IPS-15b (cell line): ENCODE data around the gene PRDM16.

Source experiments
- H3K27me3 ChIP-seq: one replicate; pipeline ENCODE4 v1.6.1; 2013; ENCODE audit warnings: low read length; ENCODE audit not compliant: control insufficient read depth, insufficient read depth
- H3K36me3 ChIP-seq: one replicate; pipeline ENCODE4 v1.6.1; 2013; ENCODE audit warnings: low read length; ENCODE audit not compliant: control insufficient read depth, insufficient read depth
- H3K4me1 ChIP-seq: one replicate; pipeline ENCODE4 v1.6.1; 2013; ENCODE audit warnings: mild to moderate bottlenecking, low read length; ENCODE audit not compliant: control insufficient read depth, insufficient read depth
- H3K4me3 ChIP-seq: one replicate; pipeline ENCODE4 v1.5.1; 2013; ENCODE audit warnings: low read depth, low read length
- H3K9ac ChIP-seq: one replicate; pipeline ENCODE4 v1.6.1; 2013; ENCODE audit warnings: low read depth, mild to moderate bottlenecking, low read length
- H3K9me3 ChIP-seq: one replicate; pipeline ENCODE4 v1.6.1; 2013; ENCODE audit warnings: mild to moderate bottlenecking, low read length; ENCODE audit not compliant: control insufficient read depth, insufficient read depth

Gene PRDM16

GRCh38 chr1:3119725-3120124 is 50.7 kb downstream of the PRDM16 start:
- Histone ChIP-seq H3K36me3 (no peaks in the 10 kb centered on the region), H3K4me3 (no peak overlapping the region), H3K27me3 (no peaks in the 10 kb centered on the region), H3K9ac (no peak overlapping the region), H3K9me3 (no peaks in the 10 kb centered on the region), H3K4me1 (no peaks in the 10 kb centered on the region)

DNA sequence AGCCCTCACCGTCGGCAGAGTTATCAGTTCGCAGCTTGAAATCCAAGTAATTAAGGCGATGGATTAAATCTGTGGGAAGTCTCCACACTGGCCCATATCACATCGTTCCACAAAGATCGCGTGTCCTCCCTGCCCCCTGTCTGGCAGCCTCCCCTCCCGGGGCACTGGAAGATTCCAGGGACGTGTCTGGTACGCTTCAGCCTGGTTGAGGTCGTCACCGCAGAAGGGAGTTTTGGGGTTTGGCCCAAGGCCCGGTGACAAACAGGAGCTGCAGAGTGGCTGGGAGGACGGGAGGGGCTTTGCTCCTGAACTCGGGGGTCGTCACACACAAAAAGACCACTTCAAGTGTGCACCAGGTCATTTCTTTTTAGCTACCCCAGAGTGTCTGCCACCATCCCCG is 51.1 kb downstream of the PRDM16 start:
- Histone ChIP-seq H3K36me3 (no peaks in the 10 kb centered on the region), H3K4me1 (no peaks in the 10 kb centered on the region), H3K9me3 (no peaks in the 10 kb centered on the region), H3K4me3 (no peak overlapping the region), H3K9ac (no peak overlapping the region), H3K27me3 (no peaks in the 10 kb centered on the region)

DNA sequence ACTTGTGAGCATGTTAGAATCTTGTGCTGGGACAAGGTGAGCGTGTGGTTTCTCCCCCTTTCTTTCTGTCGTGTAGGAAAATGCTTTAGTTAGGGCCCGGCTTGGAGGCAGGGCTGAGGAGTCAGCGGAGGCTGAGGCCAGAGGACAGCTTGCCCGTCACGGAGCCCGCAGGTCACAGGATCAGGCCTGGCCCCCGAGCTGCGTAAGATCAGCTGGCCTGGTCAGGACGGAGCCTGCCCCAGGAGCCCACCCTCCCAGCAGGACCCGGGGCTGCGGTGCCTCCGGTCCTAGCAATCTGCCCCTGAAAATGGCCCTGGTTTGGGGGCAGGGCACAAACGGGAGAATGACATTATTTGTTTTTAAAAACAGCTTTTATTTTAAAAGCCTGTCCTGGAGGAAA is 52.0 kb downstream of the PRDM16 start:
- Histone ChIP-seq H3K4me3 (no peak overlapping the region), H3K9me3 (no peaks in the 10 kb centered on the region), H3K4me1 (no peaks in the 10 kb centered on the region), H3K9ac (no peak overlapping the region), H3K36me3 (no peaks in the 10 kb centered on the region), H3K27me3 (no peaks in the 10 kb centered on the region)

GRCh38 chr1:3121401-3122210 is 52.6 kb downstream of the PRDM16 start:
- H3K4me1 ChIP-seq: no peaks in the 10 kb centered on the region
- H3K27me3 ChIP-seq: no peaks in the 10 kb centered on the region
- no peaks in the 10 kb centered on the region for H3K9me3 ChIP-seq
- no peak overlapping the region for H3K9ac ChIP-seq
- no peaks in the 10 kb centered on the region for H3K36me3 ChIP-seq
- H3K4me3 ChIP-seq: no peak overlapping the region

GRCh38 chr1:3122311-3122710 is 53.3 kb downstream of the PRDM16 start:
- Histone ChIP-seq H3K4me3 (no peak overlapping the region), H3K36me3 (no peaks in the 10 kb centered on the region)

DNA sequence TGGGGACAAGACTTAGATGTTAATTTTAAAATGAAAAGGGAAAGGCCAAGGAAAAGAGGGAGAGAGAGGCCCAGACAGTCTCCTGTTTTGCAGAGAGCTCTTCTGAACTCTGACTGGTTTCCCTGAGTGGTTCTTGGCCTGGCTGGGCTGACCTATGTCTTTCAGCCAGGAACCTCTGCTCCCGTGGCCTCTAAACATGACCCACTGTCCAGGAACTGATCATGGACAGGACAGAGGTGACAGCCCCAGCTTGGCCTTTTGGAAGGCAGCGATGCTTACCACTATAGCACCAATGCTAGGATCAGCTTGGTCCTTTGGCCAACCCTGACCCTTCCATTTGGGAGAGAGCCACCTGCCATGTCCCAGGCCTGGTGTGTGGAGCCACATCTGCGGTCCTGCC is 55.2 kb downstream of the PRDM16 start:
- no peaks in the 10 kb centered on the region for H3K4me1 ChIP-seq
- no peak overlapping the region for H3K9ac ChIP-seq
- H3K36me3 ChIP-seq: no peaks in the 10 kb centered on the region
- no peak overlapping the region for H3K4me3 ChIP-seq
- no peaks in the 10 kb centered on the region for H3K27me3 ChIP-seq
- no peaks in the 10 kb centered on the region for H3K9me3 ChIP-seq

More at GRCh38 chr1:3122311-3122710, 53.3 kb downstream of the PRDM16 start:
- Histone ChIP-seq H3K9me3 (no peaks in the 10 kb centered on the region), H3K4me1 (no peaks in the 10 kb centered on the region), H3K27me3 (no peaks in the 10 kb centered on the region), H3K9ac (no peak overlapping the region)

- Histone ChIP-seq H3K4me3 (no peak overlapping the region), H3K9ac (no peak overlapping the region), H3K4me1 (no peaks in the 10 kb centered on the region), H3K36me3 (no peaks in the 10 kb centered on the region), H3K9me3 (no peaks in the 10 kb centered on the region), H3K27me3 (no peaks in the 10 kb centered on the region)
Measured at GRCh38 chr1:3125078-3125477, 56.1 kb downstream of the PRDM16 start.

- H3K4me3 ChIP-seq: no peak overlapping the region
- no peaks in the 10 kb centered on the region for H3K27me3 ChIP-seq
Measured at GRCh38 chr1:3125546-3126368, 56.8 kb downstream of the PRDM16 start.

DNA sequence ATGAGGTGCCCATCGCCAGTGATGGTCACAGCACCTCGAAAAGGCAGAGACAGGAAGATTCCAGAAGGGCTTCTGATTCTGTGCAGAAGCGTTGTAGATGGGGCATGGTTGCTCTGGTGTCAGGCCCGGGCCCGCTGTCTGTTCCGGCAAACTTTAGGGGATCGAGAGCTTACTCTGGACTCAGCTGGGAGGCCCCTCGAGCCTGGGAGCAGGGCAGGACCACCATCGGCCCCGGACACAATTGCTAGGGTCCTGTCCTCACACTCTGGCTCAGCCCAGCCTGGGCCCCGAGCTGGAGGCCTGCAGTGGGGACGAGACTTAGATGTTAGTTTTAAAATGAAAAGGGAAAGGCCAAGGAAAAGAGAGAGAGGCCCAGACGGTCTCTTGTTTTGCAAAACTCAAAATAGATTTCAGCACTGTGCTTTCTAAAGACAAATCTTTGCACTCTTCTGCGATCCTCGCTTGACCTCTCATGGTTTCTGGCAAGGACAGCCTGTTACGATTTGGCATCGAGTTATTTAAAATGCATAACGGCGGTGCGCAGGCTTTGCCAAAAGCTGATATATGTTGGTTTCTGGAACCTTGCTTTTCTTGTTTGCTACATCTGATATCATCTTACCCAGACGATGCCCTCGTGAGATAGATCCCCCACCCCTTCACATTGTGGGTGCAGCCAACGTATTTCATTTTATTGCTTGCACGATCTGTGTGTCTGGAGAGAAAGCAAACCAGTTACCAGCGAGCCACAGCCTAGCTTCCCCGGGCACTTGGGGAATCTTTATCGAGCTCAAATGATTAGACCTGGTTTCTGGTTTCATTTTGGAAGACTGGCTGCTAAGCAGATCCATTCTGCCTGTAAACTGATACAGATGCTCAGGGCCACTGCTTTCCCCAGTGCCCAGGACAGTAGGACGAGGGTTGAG is 58.0 kb downstream of the PRDM16 start:
- no peaks in the 10 kb centered on the region for H3K27me3 ChIP-seq

More at GRCh38 chr1:3125546-3126368, 56.8 kb downstream of the PRDM16 start:
- H3K9ac ChIP-seq: no peak overlapping the region
- no peaks in the 10 kb centered on the region for H3K9me3 ChIP-seq
- H3K36me3 ChIP-seq: no peaks in the 10 kb centered on the region
- no peaks in the 10 kb centered on the region for H3K4me1 ChIP-seq

DNA sequence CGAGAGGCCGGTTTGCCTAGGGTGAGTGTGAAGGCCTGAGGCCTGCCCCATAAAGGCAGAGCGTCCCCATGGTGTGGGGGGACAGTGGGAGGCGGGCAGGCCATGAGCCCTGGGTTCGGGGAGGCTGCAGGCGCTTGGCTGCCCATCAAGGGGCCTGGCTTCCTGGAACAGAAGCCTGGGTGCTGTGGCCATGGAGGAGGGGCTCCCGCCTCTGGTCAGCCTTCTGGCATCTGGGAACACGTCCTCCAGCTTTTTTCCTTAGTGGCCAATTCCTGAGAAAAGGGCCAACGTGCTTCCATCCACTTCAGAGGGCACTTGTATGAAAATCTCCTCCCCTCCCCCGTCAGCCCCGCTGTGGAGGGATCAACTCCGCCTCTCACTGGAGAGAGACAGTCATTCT is 58.7 kb downstream of the PRDM16 start:
- Histone ChIP-seq H3K36me3 (no peaks in the 10 kb centered on the region), H3K9me3 (no peaks in the 10 kb centered on the region), H3K4me3 (no peak overlapping the region), H3K4me1 (no peaks in the 10 kb centered on the region), H3K27me3 (no peaks in the 10 kb centered on the region), H3K9ac (no peak overlapping the region)

More for the DNA sequence above, 58.0 kb downstream of the PRDM16 start:
- H3K4me3 ChIP-seq: no peak overlapping the region
- H3K9ac ChIP-seq: no peak overlapping the region
- no peaks in the 10 kb centered on the region for H3K9me3 ChIP-seq
- H3K36me3 ChIP-seq: no peaks in the 10 kb centered on the region
- H3K4me1 ChIP-seq: no peaks in the 10 kb centered on the region

DNA sequence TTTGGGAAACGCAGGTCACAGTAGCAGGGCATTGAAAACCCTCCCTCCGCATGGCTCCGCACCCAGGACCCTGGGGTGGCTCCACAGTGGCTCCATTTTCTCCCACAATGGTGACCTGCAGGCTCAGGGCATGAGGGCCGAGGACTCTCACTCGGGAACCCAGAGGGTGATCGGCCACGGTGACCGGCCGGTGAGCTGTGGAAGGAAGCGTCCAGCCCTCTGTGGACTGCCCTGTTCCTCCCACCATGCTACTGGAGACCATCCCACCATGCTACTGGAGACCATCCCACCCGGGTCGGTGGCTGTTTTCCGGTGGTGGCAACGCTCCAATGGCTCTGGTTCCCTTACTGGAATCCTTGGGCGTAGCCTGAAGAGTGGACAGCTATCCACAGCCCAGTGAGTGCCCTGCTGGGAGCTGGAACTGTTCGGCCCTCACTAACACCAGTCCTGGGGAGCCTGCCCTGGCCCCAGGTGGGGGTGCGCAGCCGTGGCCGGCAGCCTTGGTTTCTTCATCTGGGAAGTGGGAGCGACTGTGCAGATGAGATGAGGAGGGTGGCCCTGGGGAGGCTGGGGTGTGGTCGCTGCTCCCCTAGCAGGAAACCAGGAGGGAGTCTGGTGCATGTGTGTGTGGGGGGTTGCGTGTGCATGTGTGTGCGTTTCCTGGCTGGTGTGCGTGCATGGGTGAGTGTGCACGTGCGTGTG is 59.6 kb downstream of the PRDM16 start:
- no peak overlapping the region for H3K4me3 ChIP-seq
- H3K27me3 ChIP-seq: no peaks in the 10 kb centered on the region
- no peaks in the 10 kb centered on the region for H3K9me3 ChIP-seq
- no peaks in the 10 kb centered on the region for H3K36me3 ChIP-seq
- H3K9ac ChIP-seq: no peak overlapping the region
- no peaks in the 10 kb centered on the region for H3K4me1 ChIP-seq
